ENCODE results near the gene NKAIN4.

NKAIN4 gene

DNA sequence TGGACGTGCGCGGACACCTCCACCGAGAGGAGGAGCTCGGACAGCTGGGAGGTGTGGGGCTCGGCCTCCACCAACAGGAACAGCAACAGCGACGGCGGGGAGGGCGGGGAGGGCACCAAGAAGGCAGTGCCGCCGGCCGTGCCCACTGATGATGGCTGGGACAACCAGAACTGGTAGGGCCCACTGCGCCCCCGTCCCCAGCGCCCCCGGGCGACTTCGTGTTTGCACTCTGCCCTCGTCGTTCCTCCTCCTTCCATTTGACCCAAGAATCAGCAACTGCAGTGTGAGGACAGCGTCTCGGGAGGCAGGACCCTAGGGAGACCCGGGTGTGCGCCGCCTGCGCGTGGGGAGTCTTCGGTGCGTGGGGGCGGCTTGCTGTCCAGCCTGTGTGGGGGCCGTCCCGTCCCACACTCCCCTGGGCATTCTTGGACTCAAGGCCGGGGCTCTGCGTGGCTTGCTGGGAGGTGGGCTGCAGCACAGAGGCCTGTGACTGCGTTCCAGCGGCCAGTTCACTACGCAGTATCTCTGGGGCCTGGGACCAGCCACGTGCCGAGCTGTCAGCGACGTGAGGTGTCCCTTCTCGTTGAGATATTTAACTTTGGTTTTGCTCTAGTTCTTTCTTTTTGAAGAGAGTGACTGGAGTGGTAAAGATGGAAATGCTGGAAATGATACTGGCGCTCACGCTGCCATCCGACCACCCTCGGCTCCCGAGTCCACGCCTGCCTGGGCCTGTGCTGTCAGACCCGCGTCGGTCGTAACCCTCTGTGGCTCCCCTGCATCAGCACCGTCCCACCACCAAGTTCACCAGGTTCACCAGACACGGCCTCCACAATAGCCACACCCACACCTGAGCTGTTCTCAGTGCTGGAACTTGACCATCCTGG, 33.7 kb upstream of the NKAIN4 start:
- DNase-seq = no peak

DNA sequence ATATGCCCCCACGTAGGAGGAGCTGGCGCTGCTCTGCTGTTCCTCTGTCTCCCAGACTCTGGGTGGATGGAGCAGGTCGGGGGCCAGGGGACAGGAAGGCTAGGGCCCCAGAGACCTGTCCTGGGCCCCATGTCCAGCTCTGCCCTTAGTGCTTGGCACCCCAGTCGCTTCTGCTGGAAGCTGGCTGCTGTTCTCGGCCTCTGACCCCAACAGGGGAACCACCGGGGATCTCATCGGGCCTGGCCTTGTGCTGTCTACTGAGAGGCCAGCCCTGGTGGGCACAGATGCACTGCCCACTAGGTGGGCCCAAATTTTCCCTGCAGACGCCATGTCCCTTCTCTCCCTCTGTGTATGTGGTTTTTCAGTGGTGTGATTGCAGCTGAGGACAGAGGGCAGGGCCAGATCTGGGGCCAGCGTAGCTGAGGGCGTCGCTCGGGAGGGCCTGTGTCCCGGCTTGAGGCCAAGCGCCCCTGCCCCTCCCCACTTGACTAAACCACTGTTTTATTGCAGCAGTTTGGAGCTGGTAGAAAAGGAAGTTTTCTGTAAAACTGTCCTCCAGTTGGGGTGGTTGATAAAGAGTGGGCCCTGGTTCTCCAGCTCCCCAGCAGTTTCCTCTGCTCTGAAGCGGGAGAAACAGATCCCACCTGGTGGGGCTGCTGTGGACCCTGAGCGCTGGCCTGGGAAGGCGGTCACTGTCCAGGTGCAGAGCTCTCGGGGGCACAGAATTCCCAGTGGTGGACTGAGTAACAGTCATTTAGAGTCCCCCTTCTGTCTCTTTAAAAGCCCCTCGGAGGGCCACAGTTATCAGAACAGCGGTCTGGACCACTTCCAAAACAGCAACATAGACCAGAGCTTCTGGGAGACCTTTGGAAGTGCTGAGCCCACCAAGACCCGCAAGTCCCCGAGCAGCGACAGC, 32.8 kb upstream of the NKAIN4 start:
- DNase-seq = no peak

DNA sequence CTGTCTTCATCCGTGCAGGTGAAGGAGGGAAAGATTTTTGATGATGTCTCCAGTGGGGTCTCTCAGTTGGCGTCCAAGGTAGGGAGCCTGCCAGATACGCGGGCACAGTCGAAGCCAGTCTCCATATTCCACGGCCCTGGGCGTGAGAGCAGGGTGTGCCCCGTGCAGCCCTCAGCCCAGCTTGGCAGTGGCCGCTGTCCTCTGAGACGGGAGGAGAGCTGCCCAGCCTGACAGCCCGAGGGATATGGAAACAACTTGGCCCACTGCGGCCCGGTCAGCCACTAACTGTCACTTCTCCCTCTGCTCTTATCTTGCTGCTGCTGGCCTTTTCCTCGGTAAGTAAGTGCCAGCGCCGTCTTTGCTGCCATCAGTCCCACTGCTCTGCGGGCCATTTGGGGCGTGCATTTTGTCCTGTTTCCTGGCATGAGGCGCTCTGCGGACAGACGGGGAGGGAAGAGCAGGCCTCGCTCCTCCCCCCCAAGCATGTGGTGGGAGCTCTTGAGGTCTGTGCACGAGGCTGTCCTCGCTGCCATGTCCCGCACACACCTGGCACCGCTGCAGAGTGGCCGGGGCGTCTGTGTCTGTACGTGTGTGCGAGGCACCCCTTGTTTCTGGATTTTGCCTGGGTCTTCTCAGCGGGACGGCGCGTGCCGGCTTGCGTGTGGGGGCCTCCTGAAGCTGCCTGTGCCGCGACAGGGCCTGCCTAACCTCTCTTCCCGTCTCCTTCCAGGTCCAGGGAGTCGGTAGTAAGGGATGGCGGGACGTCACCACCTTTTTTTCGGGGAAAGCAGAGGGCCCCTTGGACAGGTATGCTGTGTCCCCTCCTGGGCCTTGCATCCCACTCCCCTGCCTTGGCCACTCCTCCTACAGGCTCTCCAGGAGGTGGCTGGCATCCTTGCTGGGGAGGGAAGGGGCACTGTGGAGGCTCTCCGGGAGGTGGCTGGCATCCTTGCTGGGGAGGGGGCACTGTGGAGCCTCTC, 31.7 kb upstream of the NKAIN4 start:
- no peak for DNase-seq

DNA sequence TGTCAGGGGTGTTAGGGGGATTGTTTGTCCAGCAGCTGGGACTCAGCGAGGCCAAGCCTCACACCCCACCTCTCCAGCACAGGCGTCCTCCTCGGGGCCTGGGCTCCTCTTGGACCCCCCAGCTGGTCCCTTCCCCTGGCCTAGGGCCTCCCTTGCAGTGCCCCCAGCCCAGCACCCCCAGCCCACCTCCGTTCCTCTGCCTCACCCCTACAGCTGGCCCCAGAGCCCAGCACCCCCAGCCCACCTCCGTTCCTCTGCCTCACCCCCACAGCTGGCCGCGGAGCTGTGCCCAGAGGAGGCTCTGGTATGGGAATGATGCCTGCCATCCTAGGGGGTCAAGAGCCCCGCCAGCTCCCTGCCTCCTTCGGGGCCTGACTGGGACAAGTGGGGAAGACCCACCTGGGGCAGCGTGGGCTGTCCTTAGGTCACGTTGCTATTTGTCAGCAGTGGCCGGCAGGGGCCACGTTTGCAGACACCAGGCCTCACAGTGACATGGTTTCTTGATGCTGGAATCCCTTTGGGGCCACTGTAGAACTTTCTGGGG, 30.8 kb upstream of the NKAIN4 start:
- no peak for DNase-seq

DNA sequence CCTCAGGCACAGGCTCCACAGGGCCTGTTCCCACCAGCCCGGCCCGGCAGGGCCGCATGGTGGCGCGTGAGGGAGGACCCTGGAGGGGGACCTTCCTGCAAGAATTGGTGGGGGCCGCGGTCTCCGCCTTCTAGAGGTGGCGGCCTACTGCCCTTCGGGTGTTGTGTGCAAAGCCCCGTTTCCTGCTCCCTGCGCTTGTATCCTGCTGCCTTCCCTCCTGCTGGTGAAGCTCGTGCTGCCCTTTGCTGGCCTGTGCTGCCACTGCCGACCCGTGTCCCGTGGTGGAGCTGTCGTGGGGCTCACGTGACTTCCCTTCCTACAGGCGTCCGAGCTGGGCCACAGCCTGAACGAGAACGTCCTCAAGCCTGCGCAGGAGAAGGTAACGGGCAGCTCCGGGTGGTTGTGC, 30.3 kb upstream of the NKAIN4 start:
- no peak for DNase-seq

DNA sequence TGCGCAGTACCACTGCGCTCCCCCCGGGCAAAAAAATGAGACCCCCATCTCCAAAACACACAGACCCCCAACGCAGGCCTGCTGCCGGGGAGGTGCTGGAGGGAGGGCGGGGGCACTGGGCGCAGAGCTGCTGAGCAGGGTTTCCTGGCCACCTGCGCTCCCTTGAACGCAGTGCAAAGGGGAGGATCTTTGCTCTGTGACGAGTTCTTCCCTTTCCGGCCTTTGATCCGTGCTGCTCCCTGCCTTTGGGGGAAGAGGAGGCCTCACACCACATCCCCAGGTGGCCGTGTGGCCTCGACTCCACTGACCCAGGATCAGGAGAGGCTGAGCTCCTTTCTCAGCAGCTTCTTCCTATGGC, 29.8 kb upstream of the NKAIN4 start:
- no peak for DNase-seq

DNA sequence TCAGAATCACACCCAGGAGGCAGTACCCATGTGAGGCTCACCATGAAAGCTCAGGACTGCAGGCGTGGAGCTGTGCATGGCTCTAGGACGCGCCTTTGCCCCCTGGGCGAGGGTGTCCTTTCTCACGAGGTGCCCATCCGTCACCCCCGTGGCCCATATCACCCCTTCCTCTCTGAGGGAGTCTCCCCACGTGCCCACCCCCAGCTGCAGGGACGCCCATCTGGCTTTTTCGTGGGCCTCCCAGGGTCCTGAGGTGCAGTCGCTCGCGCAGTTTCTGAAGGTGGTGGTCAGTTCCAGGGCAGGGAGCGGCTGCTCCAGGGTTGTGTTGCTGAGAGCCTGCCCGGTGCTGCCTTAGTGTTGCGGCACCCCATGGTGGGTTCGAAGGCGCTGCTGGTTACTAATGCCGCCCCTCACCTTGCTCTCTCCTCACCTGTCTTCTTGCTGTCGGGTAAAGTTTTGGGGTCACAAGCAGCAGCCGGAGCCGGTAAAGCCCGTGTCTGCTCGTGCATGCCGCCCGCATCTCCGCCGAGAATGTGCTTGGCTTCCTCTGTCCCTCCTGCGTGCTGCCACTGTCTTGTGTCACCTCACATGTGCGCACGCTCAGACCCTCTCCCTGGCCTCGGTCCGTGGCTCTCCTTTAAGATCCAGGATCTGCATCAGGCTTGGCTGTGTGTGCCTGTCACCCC, 29.3 kb upstream of the NKAIN4 start:
- no peak for DNase-seq

DNA sequence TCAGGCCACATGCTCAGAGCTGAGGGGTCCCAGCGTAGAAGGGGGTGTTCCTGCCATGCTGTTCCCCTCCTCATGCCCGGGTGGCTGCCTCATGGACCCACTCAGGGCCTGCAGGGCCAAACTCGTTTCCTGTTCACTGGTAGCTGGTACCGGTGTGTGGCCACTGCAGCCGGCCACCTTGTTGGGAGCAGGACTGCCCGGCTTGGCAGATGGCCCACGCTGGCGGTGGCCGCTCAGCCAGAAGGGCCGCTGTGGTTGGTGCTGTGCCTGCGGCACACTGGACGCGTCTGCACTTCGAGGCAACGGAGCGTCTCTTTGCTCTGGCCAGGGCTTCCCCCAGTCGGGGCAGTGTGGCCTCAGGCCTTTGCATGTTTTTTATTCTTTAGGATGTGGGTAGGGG, 28.7 kb upstream of the NKAIN4 start:
- DNase-seq = no peak

DNA sequence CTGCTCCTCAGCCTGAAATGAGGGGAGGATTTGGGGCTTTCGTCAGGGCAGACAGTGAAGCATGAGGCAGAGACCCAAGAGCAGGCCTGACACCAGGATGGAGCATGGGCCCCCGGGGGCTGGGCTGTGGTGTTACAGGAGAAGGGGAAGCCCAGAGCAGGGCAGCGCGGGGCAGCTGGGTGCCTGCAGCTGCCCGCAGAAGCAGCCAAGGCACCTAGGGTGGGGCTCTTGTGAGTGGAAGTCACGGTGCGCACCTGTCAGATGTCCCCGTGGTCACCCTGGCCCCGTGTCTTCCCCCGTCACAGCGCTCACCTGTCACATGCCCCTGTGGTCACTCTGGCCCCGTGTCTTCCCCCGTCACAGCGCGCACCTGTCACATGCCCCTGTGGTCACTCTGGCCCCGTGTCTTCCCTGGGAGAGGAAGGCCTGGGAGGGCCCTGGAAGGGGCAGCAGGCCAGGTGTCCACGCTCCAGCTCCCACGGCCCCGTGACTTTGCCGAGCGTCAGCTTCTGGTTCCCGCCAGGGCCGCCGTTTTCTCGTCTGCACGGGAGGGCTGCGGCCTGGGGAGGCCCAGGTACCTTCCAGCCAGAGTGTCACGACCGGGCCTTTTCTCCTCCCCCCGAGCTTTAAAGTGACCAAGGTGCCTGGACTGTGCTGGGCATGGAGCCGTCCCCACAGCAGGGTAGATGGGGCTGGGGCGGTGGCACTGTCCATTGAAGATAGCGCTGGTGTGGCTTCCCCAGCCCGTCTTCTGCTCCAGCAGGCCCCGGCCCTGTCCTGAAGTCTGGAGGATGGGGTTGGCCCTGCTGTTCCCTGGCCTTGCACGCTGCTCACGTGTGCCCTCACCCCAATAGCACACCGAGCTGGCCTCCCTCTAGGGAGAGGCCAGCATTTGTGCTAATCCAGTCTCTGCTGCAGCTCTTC, 27.7 kb upstream of the NKAIN4 start:
- no peak for DNase-seq

DNA sequence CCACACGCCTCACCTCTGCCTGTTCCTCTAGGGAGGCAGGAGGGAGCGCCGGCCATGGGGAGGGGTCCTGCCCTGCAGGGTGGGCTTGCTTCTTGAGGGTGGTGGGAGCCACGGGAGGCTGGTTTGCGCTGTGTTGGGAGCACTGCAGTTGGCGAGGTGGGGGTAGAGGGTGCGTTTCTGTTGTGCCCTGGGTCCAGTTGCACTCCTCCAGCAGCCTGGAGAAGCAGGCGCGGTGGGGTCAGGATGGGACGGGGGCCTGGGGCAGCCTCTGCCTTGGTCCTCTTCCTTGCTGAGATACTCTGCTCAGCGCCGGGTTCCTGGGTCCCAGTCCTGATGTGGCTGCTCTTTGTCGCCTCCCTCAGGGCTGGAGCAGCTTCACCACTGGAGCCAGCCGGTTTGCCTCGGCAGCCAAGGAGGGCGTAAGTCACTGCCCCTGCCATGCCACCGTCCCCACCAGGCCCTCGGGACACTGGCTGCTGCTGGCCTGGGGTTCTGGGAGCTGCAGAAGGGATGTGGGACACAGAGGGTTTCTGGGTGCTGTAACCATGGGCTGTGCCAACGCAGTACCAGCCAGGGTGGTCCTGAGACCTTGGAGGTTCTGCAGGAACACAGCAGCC, 26.8 kb upstream of the NKAIN4 start:
- no peak for DNase-seq

DNA sequence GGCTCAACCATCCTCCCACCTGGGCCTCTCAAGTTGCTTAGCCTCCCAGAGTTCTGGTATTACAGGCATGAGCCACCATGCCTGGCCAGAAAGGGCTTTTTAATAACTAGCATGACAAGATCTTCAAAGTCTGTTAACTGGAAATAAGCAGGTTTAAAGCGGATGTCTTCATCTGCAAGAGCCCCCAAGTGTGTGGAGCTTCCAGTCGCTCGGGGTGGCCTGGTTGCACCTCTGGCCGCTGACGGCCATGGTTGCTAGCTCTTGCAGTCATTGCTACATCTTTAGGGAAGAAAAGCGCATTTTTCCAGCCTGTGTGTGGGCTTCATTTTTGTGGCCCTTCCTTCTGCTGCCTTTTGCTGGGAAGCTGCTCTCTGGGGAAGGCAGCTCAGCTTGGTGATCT, 26.1 kb upstream of the NKAIN4 start:
- no peak for DNase-seq

DNA sequence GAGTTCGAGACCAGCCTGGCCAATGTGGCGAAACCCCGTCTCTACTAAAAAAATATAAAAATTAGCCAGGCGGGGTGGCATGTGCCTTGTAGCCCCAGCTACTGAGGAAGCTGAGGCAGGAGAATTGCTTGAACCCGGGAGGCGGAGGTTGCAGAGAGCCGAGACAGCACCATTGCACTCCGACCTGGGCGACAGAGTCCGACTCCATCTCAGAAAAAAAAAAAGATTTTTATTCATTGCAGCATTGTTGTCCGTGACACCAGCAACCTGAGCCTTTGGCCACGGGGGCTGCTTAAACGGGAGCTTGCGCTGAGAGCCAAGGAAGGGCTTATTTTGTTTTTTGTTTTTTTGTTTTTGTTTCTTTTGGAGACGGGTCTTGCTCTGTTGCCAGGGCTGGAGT, 25.7 kb upstream of the NKAIN4 start:
- no peak for DNase-seq

DNA sequence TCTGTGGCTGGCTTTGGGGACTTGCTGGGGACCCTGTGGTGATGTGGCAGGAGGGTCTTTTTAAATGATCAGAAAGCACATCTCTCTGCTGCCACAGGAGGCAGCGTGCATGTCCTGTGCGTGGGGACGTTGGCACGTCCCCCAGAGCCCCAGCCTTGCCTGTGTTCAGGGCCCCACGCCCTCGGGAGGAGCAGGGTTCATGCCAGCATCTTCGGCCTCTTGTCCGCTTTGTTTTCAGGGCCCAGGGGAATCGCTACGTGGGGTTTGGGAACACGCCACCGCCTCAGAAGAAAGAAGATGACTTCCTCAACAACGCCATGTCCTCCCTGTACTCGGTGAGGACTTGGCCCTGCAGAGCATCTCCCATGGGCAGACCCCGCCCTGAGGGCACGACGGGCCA, 24.4 kb upstream of the NKAIN4 start:
- no peak for DNase-seq

DNA sequence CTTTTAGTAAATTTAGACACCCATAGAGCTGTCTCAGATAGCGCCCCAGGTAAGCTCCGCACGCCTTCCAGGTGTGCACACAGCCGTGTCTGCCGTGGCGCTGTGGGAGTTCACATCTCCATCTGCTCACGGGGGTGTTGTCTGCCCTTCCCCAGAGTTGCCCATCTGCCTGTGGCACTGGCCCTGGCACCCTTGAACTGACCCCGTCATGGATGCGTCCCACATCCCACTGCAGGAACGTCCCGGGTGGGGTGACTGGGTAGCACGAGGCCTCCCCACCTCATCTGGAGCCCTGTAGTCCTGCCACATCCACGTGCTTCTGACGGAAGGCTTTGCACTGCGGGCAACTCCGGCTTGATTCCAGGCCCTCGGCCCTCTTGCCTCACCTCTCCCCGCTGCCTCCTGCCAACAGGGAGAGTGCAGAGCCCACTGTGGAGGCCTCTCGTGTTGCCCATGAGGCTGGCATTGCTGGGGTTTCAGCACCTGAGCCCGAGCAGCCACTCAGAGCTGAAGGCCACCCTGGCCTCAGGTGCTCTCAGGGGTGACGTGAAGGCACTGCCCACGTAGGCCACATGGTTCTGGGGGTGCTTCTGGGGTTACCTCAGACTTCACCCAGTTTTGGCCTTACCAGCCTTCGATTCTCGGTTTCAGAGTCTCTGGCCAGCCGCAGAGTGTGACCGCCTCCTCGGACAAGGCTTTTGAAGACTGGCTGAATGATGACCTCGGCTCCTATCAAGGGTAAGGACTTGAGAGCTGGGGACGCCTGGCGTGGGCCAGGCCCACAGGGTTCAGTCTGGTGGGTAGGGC, 23.4 kb upstream of the NKAIN4 start:
- no peak for DNase-seq

DNA sequence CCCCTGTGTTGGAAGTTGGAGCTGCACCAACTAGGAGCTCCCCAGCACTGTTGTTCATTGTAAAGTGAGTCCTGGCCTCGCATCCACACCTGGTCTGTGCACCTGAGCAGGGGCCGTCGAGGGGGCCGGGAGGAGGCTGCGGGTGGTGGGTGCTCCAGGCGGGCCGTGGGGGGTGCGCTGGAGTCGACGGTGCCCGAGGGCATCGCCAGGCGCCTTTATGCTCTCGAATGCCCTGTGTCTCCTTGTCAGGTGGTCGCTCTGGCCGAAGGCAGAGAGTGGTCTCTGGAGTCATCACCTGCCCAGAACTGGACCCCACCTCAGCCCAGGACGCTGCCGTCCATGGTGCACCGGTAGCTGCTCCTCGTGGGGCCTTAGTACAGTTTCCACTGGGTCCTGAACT, 22.7 kb upstream of the NKAIN4 start:
- no peak for DNase-seq

DNA sequence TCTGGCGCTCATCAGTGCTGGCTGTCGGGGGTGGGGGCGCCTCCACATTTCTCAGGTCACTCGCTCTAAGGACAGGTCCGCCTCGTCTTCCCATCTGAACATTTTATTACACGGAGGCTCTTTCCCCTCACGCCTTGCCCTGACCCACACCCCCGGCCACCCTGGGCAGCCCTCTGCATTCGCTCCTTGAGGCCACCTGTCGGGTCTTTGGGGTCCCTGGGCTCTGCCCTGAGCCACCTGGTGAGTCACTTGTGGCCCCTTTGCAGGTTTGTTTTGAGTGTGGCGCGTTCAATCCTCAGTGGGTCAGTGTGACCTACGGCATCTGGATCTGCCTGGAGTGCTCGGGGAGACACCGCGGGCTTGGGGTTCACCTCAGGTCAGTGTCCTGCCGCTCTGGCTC, 21.6 kb upstream of the NKAIN4 start:
- DNase-seq = no peak

DNA sequence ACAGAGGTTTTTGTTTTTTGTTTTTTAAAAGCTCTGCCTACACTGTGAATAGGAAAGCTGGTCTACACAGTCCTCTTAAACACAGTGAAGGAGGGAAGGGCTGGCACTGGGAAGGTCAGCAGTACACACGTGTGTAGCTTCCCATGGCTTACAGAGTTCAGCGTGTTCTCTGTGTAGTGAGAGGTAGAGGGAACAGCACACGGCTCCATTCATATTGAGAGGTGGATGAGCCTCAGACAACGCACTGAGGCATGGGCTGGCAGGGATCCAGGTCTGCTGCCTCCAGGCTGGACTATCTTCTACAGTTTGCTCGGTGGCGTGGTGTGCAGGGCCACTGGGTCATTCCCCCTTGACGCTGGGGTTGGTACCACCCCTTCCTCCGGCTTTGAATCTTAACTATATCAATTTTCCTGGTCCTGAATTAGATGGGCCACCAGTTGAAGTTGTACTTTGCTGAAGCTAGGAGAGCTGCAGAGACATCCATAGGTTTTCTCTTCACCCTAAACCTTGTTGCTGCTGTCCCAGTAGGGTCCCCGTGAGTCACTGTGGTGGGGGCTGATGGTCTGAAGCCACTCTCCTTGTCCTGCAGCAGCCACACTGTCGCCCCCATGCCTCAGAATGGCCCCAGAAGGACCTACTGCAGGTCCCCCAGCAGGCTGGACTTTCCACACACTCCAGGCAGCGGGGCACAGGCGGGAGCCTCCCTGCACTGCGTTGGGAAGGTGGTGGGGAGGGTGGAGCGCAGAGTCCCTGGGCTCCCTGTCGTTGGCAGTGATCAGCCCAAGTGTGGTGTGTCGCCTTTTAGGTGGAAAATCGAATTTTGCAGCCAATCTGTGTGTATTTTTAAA, 20.3 kb upstream of the NKAIN4 start:
- DNase-seq = no peak

DNA sequence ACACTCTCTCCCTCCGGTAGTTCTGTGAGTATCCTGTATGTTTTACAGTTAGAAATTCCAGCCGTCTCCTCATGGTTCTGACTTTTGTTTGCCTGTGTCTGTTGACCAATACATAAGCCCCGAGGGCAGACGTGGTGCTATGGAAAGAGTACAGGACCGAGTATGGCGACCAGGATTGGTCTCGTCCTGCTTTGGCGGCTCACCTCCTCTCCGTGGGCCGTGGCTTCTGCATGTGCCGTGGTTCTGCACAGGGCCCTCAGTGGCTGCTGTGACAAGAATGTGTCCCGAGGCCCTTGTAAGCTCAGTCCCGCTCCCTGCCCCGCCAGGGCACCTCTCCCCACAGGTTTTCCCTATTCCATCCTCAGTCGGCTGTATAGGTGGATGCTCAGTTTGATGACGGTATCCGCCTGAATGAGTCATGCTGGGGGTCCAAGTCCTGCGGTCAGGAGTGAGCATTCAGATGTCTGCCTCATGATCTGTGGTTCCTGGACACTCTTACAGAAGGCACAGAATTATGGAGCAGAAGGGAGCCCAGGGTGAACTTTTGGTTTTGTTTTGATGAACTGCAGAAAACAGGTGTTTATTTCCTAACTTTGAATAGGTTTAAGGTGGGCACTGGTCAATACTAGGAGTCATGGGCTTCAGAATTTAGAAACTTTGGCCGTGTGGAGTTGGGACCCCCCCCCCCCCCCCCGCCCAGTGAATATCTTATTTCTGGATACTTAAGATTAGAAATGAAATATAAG, 19.5 kb upstream of the NKAIN4 start:
- DNase-seq = no peak

Data from NCI-H2171 (cell line).